ENCODE results near the gene COL20A1.

- TF ChIP-seq ZBTB1 (tag by site-specific recombination; IDR thresholded peaks at IDR 0.05) (no peak), ZNF423 (tag by site-specific recombination; IDR thresholded peaks at IDR 0.05) (no peak), CTCF (tag by site-specific recombination; IDR thresholded peaks at IDR 0.05) (no peak), PBX3 (CRISPR knock-in tag; IDR thresholded peaks at IDR 0.05) (no peak), GLI2 (tag by site-specific recombination; IDR thresholded peaks at IDR 0.05; ENCODE audit: borderline replicate concordance, low read depth) (no peak), TCF7L2 (IDR thresholded peaks at IDR 0.05; ENCODE audit: borderline replicate concordance, low read depth, low read length) (no peak), GFI1B (tag by site-specific recombination; IDR thresholded peaks at IDR 0.05) (no peak), ZNF274 (IDR thresholded peaks at IDR 0.05; ENCODE audit: low read length) (no peak), ZNF274 (tag by site-specific recombination; IDR thresholded peaks at IDR 0.05; ENCODE audit: borderline replicate concordance) (no peak)
Observed at GRCh38 chr20:63319164-63320040, 26.4 kb downstream of the COL20A1 start.

All from HEK293 (cell line).